Stimulated activated CD8-positive, alpha-beta memory T cell treated with anti-CD3 and anti-CD28 coated beads, Interleukin-7, amount 100 ng/mL, for 4 hours (primary cell): Measurements from ENCODE around the gene ZNF608.

Experiments used
- DNase-seq, 2 donors: peaks; one replicate each; pipeline ENCODE4 v3.0.0-alpha.2; 2020; ENCODE audit warnings: low read depth in 2 of 2

Gene ZNF608

DNA sequence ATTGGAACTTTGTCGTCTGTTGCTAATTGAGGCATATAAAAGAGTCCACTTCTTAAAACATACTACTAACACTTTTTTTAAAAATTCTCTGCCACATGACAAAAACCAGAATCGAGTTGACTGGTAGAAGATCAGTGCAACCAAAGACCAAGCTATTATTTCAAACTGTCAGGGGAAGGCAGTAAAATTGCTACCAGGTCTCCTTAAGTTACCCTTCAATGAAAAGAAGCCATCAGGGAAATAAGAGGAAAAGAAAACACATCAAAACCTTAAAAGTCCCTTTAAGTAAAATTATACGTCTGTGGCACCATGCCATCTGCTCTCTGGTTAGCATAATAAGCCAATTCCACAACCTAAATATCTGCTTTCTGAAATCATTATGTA, 9.6 kb downstream of the ZNF608 start:
- no peak for DNase-seq

- no peak for DNase-seq
Measured at GRCh38 chr5:124736082-124736804, 10.2 kb downstream of the ZNF608 start.

GRCh38 chr5:124735169-124735858, 11.1 kb downstream of the ZNF608 start:
- DNase-seq, result no peak

DNA sequence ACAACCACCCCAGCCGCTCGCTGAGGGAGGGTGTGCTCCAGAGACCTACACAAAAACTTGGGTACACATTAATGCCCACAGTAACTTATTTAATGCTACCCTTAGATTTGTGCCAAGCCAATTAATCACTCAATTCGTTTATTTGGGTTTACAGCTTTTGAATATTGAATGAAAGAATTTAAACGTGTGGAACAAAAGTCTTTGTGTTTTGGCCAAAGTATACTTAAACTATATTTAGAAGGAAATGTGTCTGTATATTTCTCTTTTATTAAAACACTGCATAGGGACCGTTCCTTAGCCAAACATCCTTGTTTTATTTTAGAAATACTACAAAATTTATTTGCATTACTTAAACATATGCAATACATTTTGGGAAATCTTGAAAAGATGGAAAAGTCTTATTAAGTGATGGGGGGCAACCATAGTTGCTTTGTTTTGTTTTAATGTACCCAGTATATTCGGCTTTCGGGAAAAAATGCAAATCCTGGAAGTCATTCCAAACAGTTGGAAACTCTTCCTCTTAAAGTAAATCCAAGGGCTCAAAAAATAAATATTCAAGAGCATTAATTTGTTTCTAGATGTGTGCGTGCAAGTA, 11.8 kb downstream of the ZNF608 start:
- no peak for DNase-seq

- no peak for DNase-seq
Measured at GRCh38 chr5:124733329-124733650, 13.1 kb downstream of the ZNF608 start.

- no peak for DNase-seq
Measured at GRCh38 chr5:124732428-124733328, 13.8 kb downstream of the ZNF608 start.

DNA sequence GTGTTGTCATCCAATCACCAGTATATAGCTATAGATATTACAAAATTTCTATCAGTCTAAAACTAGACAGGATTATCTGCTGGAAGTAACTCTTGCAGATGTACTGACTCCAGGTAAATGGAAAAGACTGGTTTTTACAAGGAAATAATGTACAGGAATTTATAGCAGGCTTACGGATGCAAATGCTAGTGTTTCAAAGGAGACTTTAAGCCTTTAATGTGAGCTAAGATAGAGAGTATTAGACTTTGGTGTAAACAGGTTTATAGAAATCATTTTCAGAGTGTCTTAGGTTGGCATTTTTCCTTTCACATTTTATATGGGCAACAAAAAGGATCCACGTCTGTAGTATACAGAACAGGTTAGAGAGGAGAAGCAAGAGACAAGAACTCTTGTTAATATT, 16.1 kb downstream of the ZNF608 start:
- DNase-seq, result no peak

DNA sequence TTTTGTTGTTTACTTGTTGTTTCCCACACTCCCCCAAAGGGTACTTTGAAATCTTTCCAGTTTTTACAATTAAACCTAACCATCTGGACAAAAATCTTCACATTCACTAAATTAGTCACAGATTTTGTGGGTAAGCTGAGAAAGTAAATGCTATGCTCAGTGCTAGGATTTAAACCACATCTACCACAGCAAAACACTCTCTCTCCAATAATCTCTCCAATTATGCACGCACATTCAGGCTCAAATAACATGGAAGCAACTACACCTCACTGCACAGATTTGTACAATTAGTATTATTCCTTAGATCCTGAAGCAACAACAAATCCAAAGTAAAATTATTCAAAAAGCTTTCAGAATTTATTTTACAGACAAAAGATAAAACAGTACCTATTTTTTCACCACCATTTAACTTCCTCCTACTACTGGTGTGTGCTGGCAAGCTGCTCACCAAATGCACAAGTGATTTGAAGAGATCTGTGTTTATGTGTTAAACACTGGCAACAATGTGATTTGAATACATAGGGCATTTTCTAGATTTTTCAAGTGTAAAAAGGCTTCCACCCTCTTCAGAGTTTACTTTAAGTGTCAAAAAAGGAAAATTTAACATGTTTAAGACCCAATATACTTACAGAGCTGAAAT, 16.6 kb downstream of the ZNF608 start:
- no peak for DNase-seq

DNA sequence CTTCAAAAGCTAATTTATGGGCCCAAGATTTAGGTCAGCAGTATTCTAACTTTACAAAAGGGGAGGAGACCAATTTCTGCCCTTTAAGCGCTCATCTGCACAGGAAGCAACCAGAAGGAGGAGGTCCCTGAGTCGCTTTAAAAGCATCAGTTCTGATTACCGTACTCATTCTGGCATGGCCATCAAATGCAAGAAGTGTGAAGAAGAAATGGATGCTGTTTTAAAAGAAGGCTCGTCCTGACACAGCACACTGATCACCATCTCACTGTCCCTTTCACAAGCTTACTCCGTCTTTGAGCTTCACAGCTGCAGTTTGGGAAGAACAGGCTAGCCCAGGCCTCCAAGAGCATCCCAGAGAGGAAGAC, 17.5 kb downstream of the ZNF608 start:
- no peak for DNase-seq

DNA sequence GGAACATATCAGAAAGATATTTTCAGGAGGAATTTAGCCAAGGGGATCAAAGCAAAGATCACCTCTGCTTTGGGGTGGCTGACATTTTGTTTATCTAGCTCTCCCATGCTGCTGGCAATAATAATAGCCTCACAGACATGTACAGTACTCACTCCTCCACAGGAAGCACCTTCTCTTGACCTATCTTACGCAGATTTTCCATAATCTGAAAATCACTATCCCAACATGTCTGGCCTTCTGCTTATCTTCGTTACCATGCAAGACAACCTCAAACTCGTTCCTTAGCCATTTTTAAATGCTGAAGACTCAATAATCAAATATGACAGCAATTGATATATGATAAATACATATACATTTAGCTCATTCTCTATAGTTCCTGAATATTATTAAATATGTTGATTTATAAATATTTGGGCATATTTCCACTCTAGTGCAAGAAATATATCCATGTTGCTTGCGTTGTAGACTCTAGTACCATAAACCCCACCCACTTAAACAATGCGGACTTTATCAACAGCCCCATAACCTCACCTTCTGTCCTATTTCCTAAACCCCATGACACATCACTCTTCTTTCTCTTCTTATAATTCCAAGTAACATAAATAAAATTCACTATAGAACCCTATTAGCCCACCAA, 18.0 kb downstream of the ZNF608 start:
- DNase-seq, result no peak

DNA sequence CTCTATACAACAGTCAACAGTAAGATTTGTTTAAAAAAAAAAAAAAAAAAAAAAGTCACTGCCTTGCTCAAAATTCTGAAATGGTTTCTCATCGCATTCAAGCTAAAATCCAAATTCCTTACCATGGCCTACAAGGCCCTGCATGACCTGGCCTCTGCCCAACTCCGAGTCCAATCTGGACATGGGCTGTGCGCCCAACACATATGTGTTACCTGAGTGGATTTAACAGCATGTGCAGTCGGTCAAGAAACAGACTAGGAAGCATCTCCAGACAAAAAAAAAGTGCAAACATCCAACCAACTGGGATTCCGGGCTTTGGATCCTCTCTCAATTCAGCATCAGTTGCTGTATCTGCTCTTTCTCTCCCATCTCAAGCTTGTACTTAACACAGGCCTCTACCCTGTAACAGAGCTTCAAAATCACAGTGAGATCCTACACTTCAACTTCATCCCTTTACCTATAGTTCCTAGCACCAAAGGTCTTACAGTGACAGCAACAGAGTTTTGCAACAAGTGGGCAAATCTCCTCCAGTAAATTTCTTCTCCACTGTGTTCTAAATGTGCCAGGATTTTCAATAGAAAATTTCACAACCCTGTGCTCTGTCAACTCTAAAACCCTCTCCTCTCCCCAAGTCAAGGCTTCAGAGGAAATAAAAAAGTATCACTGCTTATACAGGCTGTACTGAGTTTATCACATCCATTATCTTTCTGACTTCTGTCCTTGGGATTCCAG, 19.6 kb downstream of the ZNF608 start:
- no peak for DNase-seq

- DNase-seq, result no peak
Measured at GRCh38 chr5:124725622-124726258, 20.7 kb downstream of the ZNF608 start.

DNA sequence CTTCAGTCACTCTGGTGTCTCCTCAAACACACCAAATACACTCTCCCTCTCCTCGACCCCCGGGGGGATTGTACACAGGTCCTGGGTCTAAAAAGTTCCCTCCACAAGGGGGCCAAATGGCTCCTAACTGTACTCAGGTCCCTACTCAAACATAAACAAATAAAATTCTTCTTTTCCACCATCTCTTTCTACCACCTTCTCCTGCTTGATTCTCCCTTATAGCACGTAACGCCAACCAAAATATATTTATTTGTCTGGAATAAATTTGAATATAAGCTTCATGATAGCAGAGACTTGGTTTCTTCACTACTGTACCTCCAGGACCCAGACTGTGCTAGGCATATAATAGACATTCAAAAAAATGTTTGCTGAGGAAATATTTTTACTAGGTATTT, 21.4 kb downstream of the ZNF608 start:
- no peak for DNase-seq

DNA sequence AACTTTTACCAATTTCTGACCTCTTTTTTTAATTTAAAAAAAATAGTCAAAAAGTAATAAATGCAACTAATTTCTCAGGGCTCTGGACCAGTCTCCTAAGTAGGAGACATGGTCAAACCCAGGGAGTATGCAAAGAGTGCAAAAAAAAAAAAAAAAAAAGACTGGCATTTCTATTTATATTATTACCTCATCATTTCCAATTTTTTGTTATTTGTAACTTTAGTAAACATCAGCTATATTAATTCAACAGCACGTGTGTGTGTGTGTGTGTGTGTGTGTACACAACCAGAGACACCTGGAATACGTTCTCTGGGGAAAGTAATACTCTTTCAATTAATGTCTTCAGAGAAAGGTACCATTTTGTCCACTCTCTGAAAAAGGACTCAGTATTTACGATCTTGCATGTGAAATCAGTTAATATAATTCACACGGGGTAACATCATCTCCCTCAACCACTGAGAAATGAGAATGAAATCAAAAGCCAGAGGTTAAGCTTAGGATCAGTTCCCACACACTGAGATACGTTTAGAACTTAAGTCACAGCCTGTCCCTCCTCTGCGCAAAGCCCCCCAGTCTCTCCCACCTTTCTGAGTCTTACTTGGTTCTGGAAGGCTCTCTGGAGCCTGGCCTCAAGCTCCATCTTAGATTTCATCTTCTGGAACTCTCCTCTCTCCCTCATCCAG, 21.9 kb downstream of the ZNF608 start:
- DNase-seq, result no peak

DNA sequence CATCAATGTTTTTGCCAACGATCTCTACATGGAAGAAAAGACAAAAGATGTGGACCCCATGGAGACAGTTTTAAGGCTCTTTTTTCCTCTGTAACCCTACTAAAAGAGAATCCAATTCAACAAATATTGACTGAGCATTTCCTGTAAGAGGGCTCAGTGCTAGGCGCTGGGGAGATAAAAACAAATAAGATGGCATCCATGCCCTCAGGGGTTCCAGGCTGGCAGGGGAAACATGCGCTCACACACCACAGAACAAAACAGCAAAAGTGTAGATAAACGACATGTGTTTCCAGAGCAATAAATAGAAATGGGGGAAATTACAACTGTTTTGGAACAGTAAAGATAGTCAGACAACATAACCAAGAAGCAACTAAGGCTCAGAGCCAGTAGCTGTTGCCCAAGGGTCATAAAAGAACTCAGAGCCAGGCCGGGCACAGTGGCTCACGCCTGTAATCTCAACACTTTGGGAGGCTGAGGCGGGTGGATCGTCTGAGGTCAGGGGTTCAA, 25.2 kb downstream of the ZNF608 start:
- no peak for DNase-seq

- no peak for DNase-seq
Measured at GRCh38 chr5:124720593-124720992, 25.8 kb downstream of the ZNF608 start.

DNA sequence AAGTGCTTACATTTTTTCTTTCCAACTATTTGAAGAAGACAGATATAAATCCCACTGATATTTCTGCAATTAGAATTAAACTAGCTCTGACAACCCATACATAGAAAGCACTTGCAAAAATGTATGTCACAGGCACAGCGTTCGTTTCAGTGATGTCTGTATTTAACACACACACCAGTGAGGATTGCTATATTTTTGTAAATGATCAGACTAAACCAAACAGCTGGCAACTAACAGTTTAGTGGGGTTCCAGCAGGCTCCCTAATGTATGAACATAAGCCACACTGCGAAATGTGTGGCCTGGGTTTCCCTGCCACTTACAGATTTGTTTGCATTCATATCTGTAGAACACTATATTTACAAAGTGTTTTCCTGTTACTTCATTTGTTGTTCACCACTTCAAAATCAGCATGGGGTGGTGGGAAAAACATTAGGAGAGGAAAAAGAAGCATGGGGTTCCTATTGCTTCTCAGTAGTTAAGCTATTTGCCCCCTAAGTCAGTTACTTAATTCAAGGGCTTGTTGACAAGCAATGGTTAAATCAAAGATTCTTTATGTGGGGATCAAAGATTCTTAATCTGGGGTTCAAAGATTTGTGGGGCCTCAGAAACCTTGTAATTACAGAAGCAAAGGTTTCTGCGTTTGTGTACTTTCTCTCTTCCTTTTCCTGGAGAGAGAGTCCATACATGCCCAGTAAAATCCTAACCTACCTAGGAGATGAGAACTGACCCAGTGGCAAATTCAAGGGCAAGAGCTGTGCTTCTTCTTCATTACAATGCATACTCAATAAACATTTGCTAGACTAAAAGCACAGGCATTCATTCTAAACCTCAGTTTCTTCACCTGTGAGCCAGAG, 27.1 kb downstream of the ZNF608 start:
- DNase-seq, result no peak

GRCh38 chr5:124718380-124718789, 28.1 kb downstream of the ZNF608 start:
- DNase-seq, result no peak
